CD14-positive monocyte (primary cell): Measurements from ENCODE around the gene MAMLD1. TPM values are rescaled to one million over a fixed set of nuclear protein-coding genes. Genes with fewer than 3 reads are reported as not detected.

ENCODE experiments used
- DNase-seq, 3 donors: peaks; one replicate each; pipeline ENCODE4 v3.0.0-alpha.2; 2011 to 2022
- H2AFZ ChIP-seq: 2 replicates; pipeline ENCODE4 v1.6.0; 2012; ENCODE audit warnings: mild to moderate bottlenecking, low read depth, low read length, inconsistent platforms; ENCODE audit not compliant: insufficient read depth, poor library complexity, severe bottlenecking
- H3K27ac ChIP-seq, 2 donors: 1 replicate in 1 of 2; 2 replicates in 1 of 2; pipeline ENCODE4 v1.5.1; 2012 to 2013; ENCODE audit warnings: low read length in 2 of 2, control low read depth in 1 of 2, inconsistent platforms in 1 of 2, low read depth in 1 of 2, mild to moderate bottlenecking in 1 of 2
- H3K27me3 ChIP-seq, 2 donors: one replicate each; pipeline versions ENCODE4 v1.6.0 to v1.6.1; 2011 to 2013; ENCODE audit warnings: low read length in 2 of 2; ENCODE audit not compliant: control insufficient read depth in 2 of 2, insufficient read depth in 2 of 2
- H3K36me3 ChIP-seq, 2 donors: replicated peaks in 1 of 2; 1 replicate in 1 of 2; 2 replicates in 1 of 2; pipeline versions ENCODE4 v1.5.1 to v1.6.1; 2012 to 2013; ENCODE audit warnings: low read length in 2 of 2, control low read depth in 1 of 2, inconsistent platforms in 1 of 2, mild to moderate bottlenecking in 1 of 2; ENCODE audit not compliant: insufficient read depth in 2 of 2, control insufficient read depth in 1 of 2
- H3K4me1 ChIP-seq, 2 donors: 1 replicate in 1 of 2; 2 replicates in 1 of 2; pipeline versions ENCODE4 v1.5.1 to v1.6.1; 2012 to 2013; ENCODE audit warnings: low read length in 2 of 2, control low read depth in 1 of 2, inconsistent platforms in 1 of 2, mild to moderate bottlenecking in 1 of 2, moderate library complexity in 1 of 2; ENCODE audit not compliant: insufficient read depth in 2 of 2, control insufficient read depth in 1 of 2
- H3K4me2 ChIP-seq: replicated peaks from 2 replicates; pipeline ENCODE3; 2012; ENCODE audit warnings: low read length, moderate library complexity, mild to moderate bottlenecking; ENCODE audit not compliant: poor library complexity, severe bottlenecking; ENCODE audit errors: extremely low read depth
- H3K4me3 ChIP-seq, 3 experiments: fragments of 200-600 bp in 1 of 3; sonication (generic) in 1 of 3; replicated peaks in 1 of 3; 1 replicate in 2 of 3; 2 replicates in 1 of 3; pipeline ENCODE4 v1.5.1; 2011 to 2013; ENCODE audit warnings: low read length in 3 of 3, mild to moderate bottlenecking in 3 of 3, control low read depth in 2 of 3, low read depth in 2 of 3, inconsistent platforms in 1 of 3, moderate library complexity in 1 of 3
- H3K79me2 ChIP-seq: 2 replicates; pipeline ENCODE4 v1.6.0; 2012; ENCODE audit warnings: mild to moderate bottlenecking, control low read depth, inconsistent platforms, low read length, moderate library complexity; ENCODE audit not compliant: insufficient read depth
- H3K9ac ChIP-seq: 2 replicates; pipeline ENCODE4 v1.6.0; 2017; ENCODE audit warnings: low read length, mild to moderate bottlenecking; ENCODE audit not compliant: insufficient read depth, poor library complexity, severe bottlenecking
- H3K9me3 ChIP-seq, 2 donors: replicated peaks in 1 of 2; 1 replicate in 1 of 2; 2 replicates in 1 of 2; pipeline versions ENCODE4 v1.5.1 to v1.6.1; 2012 to 2013; ENCODE audit warnings: low read length in 2 of 2, control low read depth in 1 of 2; ENCODE audit not compliant: control insufficient read depth in 1 of 2, insufficient read depth in 1 of 2
- H4K20me1 ChIP-seq: 2 replicates; pipeline ENCODE4 v1.6.0; 2012; ENCODE audit warnings: mild to moderate bottlenecking, low read length, control low read depth, moderate library complexity; ENCODE audit not compliant: insufficient read depth
- H3K27ac Mint-ChIP-seq, 7 donors: one replicate each; pipeline ENCODE4 v1.8.0; 2020; ENCODE audit warnings: mild to moderate bottlenecking in 7 of 7, mixed read lengths in 7 of 7, moderate library complexity in 6 of 7, inconsistent platforms in 2 of 7
- H3K27me3 Mint-ChIP-seq, 3 donors: one replicate each; pipeline ENCODE4 v1.8.0; 2021 to 2022; ENCODE audit warnings: low read depth in 3 of 3, mild to moderate bottlenecking in 3 of 3, mixed read lengths in 3 of 3, moderate library complexity in 3 of 3, inconsistent platforms in 1 of 3
- H3K36me3 Mint-ChIP-seq, 2 donors: one replicate each; pipeline ENCODE4 v1.8.0; 2020; ENCODE audit warnings: mixed read lengths in 2 of 2, inconsistent platforms in 1 of 2, mild to moderate bottlenecking in 1 of 2
- H3K4me1 Mint-ChIP-seq: one replicate; pipeline ENCODE4 v1.8.0; 2020; ENCODE audit warnings: mild to moderate bottlenecking, mixed read lengths
- H3K4me3 Mint-ChIP-seq, 2 donors: one replicate each; pipeline ENCODE4 v1.8.0; 2020; ENCODE audit warnings: mild to moderate bottlenecking in 2 of 2, mixed read lengths in 2 of 2, moderate library complexity in 1 of 2
- H3K9me3 Mint-ChIP-seq, 7 donors: one replicate each; pipeline ENCODE4 v1.8.0; 2020 to 2022; ENCODE audit warnings: mixed read lengths in 7 of 7, mild to moderate bottlenecking in 6 of 7, moderate library complexity in 6 of 7, inconsistent platforms in 2 of 7
- CTCF ChIP-seq: fragments of 200-600 bp; IDR thresholded peaks from one replicate; pipeline ENCODE4 v1.8.0; 2022; ENCODE audit warnings: antibody characterized with exemption, mild to moderate bottlenecking
- WGBS: methylation state at CpG from one replicate; pipeline ENCODE4 v1.1.5; 2013; ENCODE audit warnings: missing lambda C conversion rate; ENCODE audit not compliant: insufficient coverage; 5-methylcytosine and 5-hydroxymethylcytosine counted together
- intact Hi-C, 2 donors: fragments of 100-400 bp; cut with micrococcal nuclease; formaldehyde crosslinking; loops; one replicate each; pipeline versions ENCODE4 v1.15.0 to v1.15.1; 2023
- polyA plus RNA-seq, 3 donors: library from polyadenylated mRNA; depleted of rRNA in 1 of 3; unstranded in 2 of 3; stranded (reverse) in 1 of 3; fragments of 300-500 nt in 2 of 3; fragments of >200 nt in 1 of 3; fragmentation: Illumina TruSeq in 2 of 3; gene quantifications; 1 replicate in 2 of 3; 2 replicates in 1 of 3; pipeline ENCODE4 v1.2.3, GENCODE V29; 2012 to 2021

The MAMLD1 gene
- polyA plus RNA-seq, 3 donors: not detected

DNA sequence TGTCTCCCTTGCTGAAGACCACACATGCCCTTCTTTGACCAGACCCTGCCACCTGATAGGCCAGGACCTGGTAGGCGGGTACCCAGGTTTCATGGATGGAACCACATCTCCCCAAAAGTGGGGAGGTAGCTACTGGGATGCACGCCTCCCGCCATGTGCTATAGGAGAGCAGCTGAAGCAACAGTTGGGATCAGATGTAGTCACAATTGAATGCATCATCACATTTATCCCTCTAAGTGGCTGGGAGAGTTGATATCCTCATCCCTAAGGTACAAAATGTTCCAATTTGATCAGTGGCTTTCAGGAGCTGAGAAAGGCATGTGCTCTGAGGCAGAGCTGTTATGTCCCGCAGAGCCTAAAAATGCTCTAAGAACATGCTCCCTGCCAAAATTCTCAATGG is 151.3 kb downstream of the MAMLD1 start:
- no peak overlapping the region for H3K4me3 ChIP-seq
- DNase-seq: no peak
- H3K36me3 ChIP-seq: no peaks in the 10 kb centered on the region
- no peaks in the 10 kb centered on the region for H3K9me3 ChIP-seq
- no peaks in the 10 kb centered on the region for H3K36me3 Mint-ChIP-seq
- no peaks in the 10 kb centered on the region for H4K20me1 ChIP-seq
- H3K4me2 ChIP-seq: no peak overlapping the region
- no peak for TF ChIP-seq CTCF
- no peaks in the 10 kb centered on the region for H3K4me1 ChIP-seq
- peaks cover 3 to 8% (median 4%) of the 10 kb centered on the region in 3 donors for H3K27me3 Mint-ChIP-seq
- intact Hi-C loops: no loop called here
- no CpG with 5 or more reads among the region's 4 CpGs for WGBS
- H3K79me2 ChIP-seq: no peaks in the 10 kb centered on the region
- no peak overlapping the region for H3K4me3 Mint-ChIP-seq
- no peak overlapping the region for H3K27ac ChIP-seq
- no peak overlapping the region for H3K9ac ChIP-seq
- H3K27ac Mint-ChIP-seq: no peak overlapping the region
- no peaks in the 10 kb centered on the region for H3K4me1 Mint-ChIP-seq
- no peaks in the 10 kb centered on the region for H3K9me3 Mint-ChIP-seq
- no peaks in the 10 kb centered on the region for H3K27me3 ChIP-seq
- no peak overlapping the region for H2AFZ ChIP-seq

- Histone ChIP-seq H3K79me2 (no peaks in the 10 kb centered on the region), H3K4me1 (no peaks in the 10 kb centered on the region), H3K4me2 (no peak overlapping the region), H3K27me3 (no peaks in the 10 kb centered on the region), H3K4me3 (no peak overlapping the region), H3K9me3 (no peaks in the 10 kb centered on the region), H3K27ac (no peak overlapping the region), H4K20me1 (no peaks in the 10 kb centered on the region), H2AFZ (no peak overlapping the region), H3K36me3 (no peaks in the 10 kb centered on the region), H3K9ac (no peak overlapping the region)
- no peaks in the 10 kb centered on the region for H3K9me3 Mint-ChIP-seq
- H3K4me3 Mint-ChIP-seq: no peak overlapping the region
- DNase-seq: no peak
- WGBS: 100% methylated on average over 1 of the region's 1 CpG
- no peak for TF ChIP-seq CTCF
- H3K36me3 Mint-ChIP-seq: no peaks in the 10 kb centered on the region
- no peak overlapping the region for H3K27ac Mint-ChIP-seq
- H3K4me1 Mint-ChIP-seq: no peaks in the 10 kb centered on the region
- H3K27me3 Mint-ChIP-seq: peaks cover 3 to 8% (median 4%) of the 10 kb centered on the region in 3 donors
- intact Hi-C loops: no loop called here
These were observed 152.7 kb downstream of the MAMLD1 start for GRCh38 chrX:150515801-150516200.
